SJSA1 (cell line): ENCODE results near the gene ITLN1. TPM values are rescaled to one million over a fixed set of nuclear protein-coding genes. Genes with fewer than 3 reads are reported as not detected.
A peak's percentile ranks its signal among the peaks of the same experiment; 100 is the strongest.

Experiments used
- DNase-seq, 2 experiments: peaks; one replicate each; pipeline ENCODE4 v3.0.0-alpha.2; 2015 to 2020; ENCODE audit warnings: low spot score in 2 of 2, low read depth in 1 of 2
- H3K27ac ChIP-seq: fragments of 250-450 bp; sonication (Bioruptor Pico); 2 replicates; pipeline ENCODE4 v1.5.1; 2020; ENCODE audit warnings: mild to moderate bottlenecking, moderate library complexity
- H3K27me3 ChIP-seq: fragments of 250-450 bp; sonication (Bioruptor Pico); replicated peaks from 2 replicates; pipeline ENCODE4 v1.5.1; 2020; ENCODE audit warnings: mild to moderate bottlenecking, moderate library complexity
- H3K36me3 ChIP-seq: fragments of 250-450 bp; sonication (Bioruptor Pico); 2 replicates; pipeline ENCODE4 v1.5.1; 2020; ENCODE audit warnings: mild to moderate bottlenecking
- H3K4me1 ChIP-seq: fragments of 250-450 bp; sonication (Bioruptor Pico); replicated peaks from 2 replicates; pipeline ENCODE4 v1.6.1; 2021; ENCODE audit warnings: mild to moderate bottlenecking
- H3K4me3 ChIP-seq: fragments of 250-450 bp; sonication (Bioruptor Pico); 2 replicates; pipeline ENCODE4 v1.5.1; 2020; ENCODE audit warnings: mild to moderate bottlenecking
- H3K9me3 ChIP-seq: fragments of 250-450 bp; sonication (Bioruptor Pico); replicated peaks from 2 replicates; pipeline ENCODE4 v1.5.1; 2020; ENCODE audit warnings: mild to moderate bottlenecking
- total RNA-seq: library from RNA; depleted of rRNA; stranded (reverse); fragments of >200 nt; shearing (Covaris generic); gene quantifications from 2 replicates; pipeline ENCODE4 v1.2.3, GENCODE V29; 2014

The ITLN1 gene
- total RNA-seq, 1 experiment from 2014 or later: not detected

- no peak overlapping the region for H3K27ac ChIP-seq
- H3K27me3 ChIP-seq: no peaks in the 10 kb centered on the region
- H3K9me3 ChIP-seq: no peaks in the 10 kb centered on the region
- H3K36me3 ChIP-seq: no peaks in the 10 kb centered on the region
- no peaks in the 10 kb centered on the region for H3K4me1 ChIP-seq
- no peak overlapping the region for H3K4me3 ChIP-seq
- no peak for DNase-seq
Observed at GRCh38 chr1:160858507-160858906, 26.5 kb downstream of the ITLN1 start.

- Histone ChIP-seq H3K4me3 (no peak overlapping the region), H3K27ac (no peak overlapping the region), H3K27me3 (no peaks in the 10 kb centered on the region), H3K4me1 (no peaks in the 10 kb centered on the region), H3K36me3 (no peaks in the 10 kb centered on the region), H3K9me3 (no peaks in the 10 kb centered on the region)
- DNase-seq: no peak
Observed at GRCh38 chr1:160858097-160858496, 26.9 kb downstream of the ITLN1 start.

GRCh38 chr1:160855181-160855981 is 29.6 kb downstream of the ITLN1 start:
- H3K27ac ChIP-seq: no peak overlapping the region
- H3K4me3 ChIP-seq: no peak overlapping the region
- DNase-seq: no peak
- H3K9me3 ChIP-seq: no peaks in the 10 kb centered on the region
- H3K27me3 ChIP-seq: no peaks in the 10 kb centered on the region; the same call in 1 of the 2 replicates
- no peaks in the 10 kb centered on the region for H3K36me3 ChIP-seq
- no peaks in the 10 kb centered on the region for H3K4me1 ChIP-seq

- DNase-seq: no peak
- H3K27ac ChIP-seq: no peak overlapping the region
- no peak overlapping the region for H3K4me3 ChIP-seq
- H3K9me3 ChIP-seq: no peaks in the 10 kb centered on the region
- H3K4me1 ChIP-seq: no peaks in the 10 kb centered on the region
- H3K36me3 ChIP-seq: no peaks in the 10 kb centered on the region
- H3K27me3 ChIP-seq: no peaks in the 10 kb centered on the region; the same call in 1 of the 2 replicates
Observed at GRCh38 chr1:160853754-160854153, 31.2 kb downstream of the ITLN1 start.

- no peaks in the 10 kb centered on the region for H3K36me3 ChIP-seq
- H3K27ac ChIP-seq: no peak overlapping the region
- H3K4me1 ChIP-seq: no peaks in the 10 kb centered on the region
- no peaks in the 10 kb centered on the region; the same call in 1 of the 2 replicates for H3K27me3 ChIP-seq
- no peak for DNase-seq
- no peak overlapping the region for H3K4me3 ChIP-seq
- H3K9me3 ChIP-seq: no peaks in the 10 kb centered on the region
Observed at GRCh38 chr1:160853014-160853413, 32.0 kb downstream of the ITLN1 start.

- Histone ChIP-seq H3K36me3 (no peaks in the 10 kb centered on the region), H3K27me3 (no peaks in the 10 kb centered on the region; the same call in 1 of the 2 replicates), H3K4me3 (no peak overlapping the region), H3K27ac (no peak overlapping the region), H3K9me3 (no peaks in the 10 kb centered on the region), H3K4me1 (no peaks in the 10 kb centered on the region)
- no peak for DNase-seq
Observed at GRCh38 chr1:160850993-160851392, 34.0 kb downstream of the ITLN1 start.

- no peak for DNase-seq
- Histone ChIP-seq H3K27me3 (no peaks in the 10 kb centered on the region; the same call in 1 of the 2 replicates), H3K36me3 (no peaks in the 10 kb centered on the region), H3K4me1 (no peaks in the 10 kb centered on the region), H3K27ac (no peak overlapping the region), H3K4me3 (no peak overlapping the region), H3K9me3 (no peaks in the 10 kb centered on the region)
Observed at GRCh38 chr1:160850541-160850940, 34.4 kb downstream of the ITLN1 start.

- H3K36me3 ChIP-seq: no peaks in the 10 kb centered on the region
- no peak overlapping the region for H3K4me3 ChIP-seq
- no peak for DNase-seq
- H3K9me3 ChIP-seq: no peaks in the 10 kb centered on the region
- no peak overlapping the region for H3K27ac ChIP-seq
- no peaks in the 10 kb centered on the region for H3K4me1 ChIP-seq
- no peaks in the 10 kb centered on the region; the same call in 1 of the 2 replicates for H3K27me3 ChIP-seq
Observed at GRCh38 chr1:160846281-160846680, 38.7 kb downstream of the ITLN1 start.

GRCh38 chr1:160844447-160845232 is 40.3 kb downstream of the ITLN1 start:
- Histone ChIP-seq H3K27me3 (no peaks in the 10 kb centered on the region), H3K4me1 (no peaks in the 10 kb centered on the region), H3K9me3 (no peaks in the 10 kb centered on the region), H3K27ac (no peak overlapping the region), H3K4me3 (no peak overlapping the region), H3K36me3 (no peaks in the 10 kb centered on the region)
- DNase-seq: peak in 1 of 2 experiments; percentile 22

GRCh38 chr1:160841079-160841478 is 43.9 kb downstream of the ITLN1 start:
- Histone ChIP-seq H3K9me3 (no peaks in the 10 kb centered on the region), H3K4me1 (no peaks in the 10 kb centered on the region), H3K36me3 (no peaks in the 10 kb centered on the region), H3K27ac (no peak overlapping the region), H3K27me3 (0 out of 2 replicates have a peak, but pooled peaks cover 4% of the 10 kb centered on the region), H3K4me3 (no peak overlapping the region)
- DNase-seq: no peak

- no peak overlapping the region for H3K27ac ChIP-seq
- no peak for DNase-seq
- H3K36me3 ChIP-seq: no peaks in the 10 kb centered on the region
- 0 out of 2 replicates have a peak, but pooled peaks cover 4% of the 10 kb centered on the region for H3K27me3 ChIP-seq
- no peak overlapping the region for H3K4me3 ChIP-seq
- H3K9me3 ChIP-seq: no peaks in the 10 kb centered on the region
- no peaks in the 10 kb centered on the region for H3K4me1 ChIP-seq
Observed at GRCh38 chr1:160839746-160840145, 45.2 kb downstream of the ITLN1 start.

GRCh38 chr1:160838888-160839287 is 46.1 kb downstream of the ITLN1 start:
- DNase-seq: no peak
- Histone ChIP-seq H3K27ac (no peak overlapping the region), H3K36me3 (no peaks in the 10 kb centered on the region), H3K27me3 (0 out of 2 replicates have a peak, but pooled peaks cover 4% of the 10 kb centered on the region), H3K9me3 (no peaks in the 10 kb centered on the region), H3K4me3 (no peak overlapping the region), H3K4me1 (no peaks in the 10 kb centered on the region)

- Histone ChIP-seq H3K9me3 (no peaks in the 10 kb centered on the region), H3K27ac (no peak overlapping the region), H3K27me3 (0 out of 2 replicates have a peak, but pooled peaks cover 4% of the 10 kb centered on the region), H3K36me3 (no peaks in the 10 kb centered on the region), H3K4me1 (no peaks in the 10 kb centered on the region), H3K4me3 (no peak overlapping the region)
- DNase-seq: no peak
Observed at GRCh38 chr1:160837558-160838205, 47.3 kb downstream of the ITLN1 start.
